RWPE2 (cell line): ENCODE measurements around the gene B4GALT3.

ENCODE experiments used
- ATAC-seq: fragments of 200-7000 bp; cut with Tn5 transposase; 3 replicates; pipeline ENCODE4 v1.9.1; 2021; ENCODE audit warnings: low read depth
- DNase-seq: peaks from one replicate; pipeline ENCODE4 v3.0.0-alpha.2; 2020; ENCODE audit warnings: low spot score
- H3K27ac ChIP-seq: fragments of 450-650 bp; 2 replicates; pipeline ENCODE4 v1.5.1; 2017; ENCODE audit warnings: mild to moderate bottlenecking; ENCODE audit not compliant: poor library complexity, severe bottlenecking
- H3K27me3 ChIP-seq: fragments of 250-450 bp; sonication (Bioruptor Pico); 2 replicates; pipeline ENCODE4 v1.5.1; 2021; ENCODE audit warnings: mild to moderate bottlenecking, moderate library complexity; ENCODE audit not compliant: insufficient read depth, poor library complexity, severe bottlenecking
- H3K36me3 ChIP-seq: fragments of 250-450 bp; sonication (Bioruptor Pico); 2 replicates; pipeline ENCODE4 v1.5.1; 2020; ENCODE audit warnings: low read depth, mild to moderate bottlenecking, moderate library complexity
- H3K4me1 ChIP-seq: fragments of 250-450 bp; sonication (Bioruptor Pico); 2 replicates; pipeline ENCODE4 v1.5.1; 2021; ENCODE audit warnings: mild to moderate bottlenecking, moderate library complexity; ENCODE audit not compliant: insufficient read depth, poor library complexity, severe bottlenecking
- H3K4me3 ChIP-seq: fragments of 250-450 bp; sonication (Bioruptor Pico); 2 replicates; pipeline ENCODE4 v1.5.1; 2021; ENCODE audit warnings: mild to moderate bottlenecking, moderate library complexity; ENCODE audit not compliant: severe bottlenecking
- H3K9me3 ChIP-seq: fragments of 250-450 bp; sonication (Bioruptor Pico); 2 replicates; pipeline ENCODE4 v1.5.1; 2021; ENCODE audit warnings: mild to moderate bottlenecking, moderate library complexity; ENCODE audit not compliant: severe bottlenecking
- CTCF ChIP-seq: fragments of 450-650 bp; IDR thresholded peaks from one replicate; pipeline ENCODE4 v1.5.1; 2017; ENCODE audit warnings: mild to moderate bottlenecking, moderate library complexity; ENCODE audit not compliant: poor library complexity, severe bottlenecking

The B4GALT3 gene

DNA sequence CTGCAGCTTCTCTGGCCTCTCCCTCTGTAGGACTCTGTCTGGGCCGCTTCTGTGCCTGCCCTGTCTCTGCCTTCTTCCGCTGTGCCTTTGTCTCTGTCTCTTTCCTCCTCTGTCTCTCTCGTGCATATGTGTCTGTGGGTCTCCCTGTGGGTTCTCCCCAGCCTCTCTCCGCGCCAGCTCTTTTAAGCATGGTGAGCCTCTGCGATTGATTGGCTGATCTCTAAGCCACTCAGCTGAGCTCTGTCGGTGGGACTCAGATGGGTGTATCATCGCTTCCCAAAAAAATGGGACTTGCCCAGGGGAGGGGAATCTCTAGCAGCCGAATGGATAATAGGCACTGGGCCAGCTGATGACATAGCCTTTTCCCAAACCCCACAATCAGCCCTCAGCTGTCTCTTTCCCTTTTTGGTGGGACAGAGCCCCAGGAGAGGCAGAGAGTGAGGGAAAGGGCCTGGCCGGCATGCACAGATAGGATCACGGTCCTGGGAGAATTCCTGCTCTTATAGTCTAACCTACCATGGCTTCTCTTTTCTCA lies 21.7 kb upstream of the B4GALT3 start, which contains the start of gene ADAMTS4:
Gene ADAMTS4, minus strand, starts transcription at position 158 of the 535 bp plus-strand sequence. CDS start 427 bp downstream, outside the sequence.
- Histone ChIP-seq H3K27ac (no peak within 1 kb of the TSS), H3K36me3 (peaks cover 8% of the 10 kb centered on the region), H3K27me3 (no peaks in the 10 kb centered on the region), H3K4me3 (no peak within 1 kb of the TSS), H3K4me1 (peaks cover 6% of the 10 kb centered on the region), H3K9me3 (no peaks in the 10 kb centered on the region)
- DNase-seq (no peak), ATAC-seq (no peak)
- TF ChIP-seq CTCF: no peak

DNA sequence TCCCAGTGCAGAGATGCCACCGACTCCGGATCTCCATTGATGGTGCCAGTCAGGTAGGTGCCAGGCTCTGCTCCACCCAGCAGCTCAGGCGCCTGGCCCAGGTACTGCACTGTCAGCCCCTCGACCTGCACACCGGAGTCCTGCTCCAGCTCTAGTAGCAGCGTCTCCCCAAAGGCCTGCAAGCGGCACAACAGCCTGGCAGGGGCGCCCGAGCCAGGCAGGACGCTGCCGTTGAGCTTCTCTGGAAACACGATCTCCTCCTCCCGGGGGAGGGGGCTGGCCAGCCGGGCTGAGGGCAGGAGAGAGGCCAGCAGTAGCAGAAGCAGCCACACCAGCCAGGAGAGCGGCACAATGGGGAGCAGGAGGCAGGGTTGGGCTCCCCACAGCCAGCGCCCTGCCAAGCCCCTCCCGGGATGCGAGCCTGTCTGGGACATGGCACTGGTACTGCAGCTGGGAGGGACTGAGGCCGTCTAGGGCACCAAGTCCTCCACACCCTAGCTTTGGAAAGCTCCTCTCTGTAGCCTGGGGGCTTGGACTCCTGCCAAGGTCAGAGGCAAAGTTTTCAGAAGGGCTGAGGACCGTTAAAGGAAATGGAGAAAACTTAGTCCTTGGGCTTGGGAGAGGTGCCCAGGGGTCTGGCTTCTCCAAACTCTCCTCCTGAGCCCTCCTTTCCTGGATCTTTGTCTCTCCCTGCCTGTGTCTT lies 21.0 kb upstream of the B4GALT3 start:
- no peak overlapping the region for H3K4me3 ChIP-seq
- DNase-seq (no peak), ATAC-seq (peak; percentile 22; the same call in 2 of the 3 replicates)
- H3K9me3 ChIP-seq: no peaks in the 10 kb centered on the region
- H3K27ac ChIP-seq: no peak overlapping the region
- H3K4me1 ChIP-seq: peaks cover 6% of the 10 kb centered on the region
- H3K27me3 ChIP-seq: no peaks in the 10 kb centered on the region
- peaks cover 2% of the 10 kb centered on the region for H3K36me3 ChIP-seq
- no peak for TF ChIP-seq CTCF

- TF ChIP-seq CTCF: no peak
- no peak overlapping the region for H3K27ac ChIP-seq
- H3K9me3 ChIP-seq: no peaks in the 10 kb centered on the region
- no peak for DNase-seq
- H3K27me3 ChIP-seq: no peaks in the 10 kb centered on the region
- no peak overlapping the region for H3K4me3 ChIP-seq
- no peak for ATAC-seq
- H3K4me1 ChIP-seq: peaks cover 6% of the 10 kb centered on the region
- H3K36me3 ChIP-seq: no peaks in the 10 kb centered on the region; the same call in 1 of the 2 replicates
Observed at GRCh38 chr1:161197560-161198193, 20.4 kb upstream of the B4GALT3 start.

DNA sequence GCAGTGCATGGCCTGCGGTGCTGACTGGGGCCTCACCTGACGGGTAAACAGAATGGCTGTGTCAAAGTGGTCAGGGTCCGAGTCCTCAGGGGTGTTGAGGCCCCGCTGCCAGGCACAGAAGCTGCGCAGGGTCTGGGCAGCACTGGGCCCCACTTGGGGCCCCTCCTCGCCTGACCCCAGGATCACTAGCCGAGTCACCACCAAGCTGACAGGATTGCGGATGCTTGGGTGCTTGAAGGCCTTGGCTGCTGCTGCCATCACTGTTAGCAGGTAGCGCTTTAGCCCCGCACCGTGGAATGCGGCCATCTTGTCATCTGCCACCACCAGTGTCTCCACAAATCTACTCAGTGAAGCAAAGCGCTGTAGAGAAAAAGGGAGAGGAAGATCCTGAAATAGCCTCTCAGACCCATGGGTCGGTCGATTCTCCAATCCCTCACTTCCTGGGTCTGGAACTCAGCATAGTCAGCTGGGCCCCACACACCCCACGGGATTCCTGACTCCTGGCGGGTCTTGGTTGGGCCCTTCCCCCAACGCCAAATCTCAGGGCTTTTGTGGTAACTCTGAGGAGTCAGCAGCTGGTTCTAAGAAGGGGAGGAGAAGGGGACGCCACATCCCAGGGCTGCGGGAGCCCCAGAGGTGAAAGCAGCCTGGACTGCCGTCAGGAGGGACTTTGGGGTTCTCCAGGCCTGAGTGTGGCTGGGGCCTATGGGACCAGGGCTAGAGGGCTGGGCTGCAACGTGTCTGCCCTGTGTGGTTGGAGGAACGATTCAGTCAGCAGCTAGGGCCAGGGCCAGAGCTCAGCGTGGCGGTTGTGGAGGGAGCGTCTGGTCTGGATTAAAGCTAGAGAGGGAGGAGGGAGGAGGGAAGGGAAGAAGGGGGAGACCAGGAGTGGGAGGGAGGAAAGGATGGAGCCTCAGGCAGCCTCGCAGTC lies 19.5 kb upstream of the B4GALT3 start:
- H3K4me3 ChIP-seq: no peak overlapping the region
- no peaks in the 10 kb centered on the region for H3K9me3 ChIP-seq
- H3K36me3 ChIP-seq: no peaks in the 10 kb centered on the region
- peaks cover 6% of the 10 kb centered on the region for H3K4me1 ChIP-seq
- TF ChIP-seq CTCF: no peak
- no peaks in the 10 kb centered on the region for H3K27me3 ChIP-seq
- ATAC-seq (no peak), DNase-seq (no peak)
- no peak overlapping the region for H3K27ac ChIP-seq
